Measurements from ENCODE around the gene DCBLD2.

DCBLD2 gene

GRCh38 chr3:98890965-98891910 is 10.3 kb downstream of the DCBLD2 start:
- Histone ChIP-seq H3K4me3 (ENCODE audit: low read length) (no peak overlapping the region), H2AFZ (ENCODE audit: low read depth, low read length) (no peak overlapping the region), H3K27me3 (ENCODE audit: low read depth, low read length) (no peaks in the 10 kb centered on the region), H3K4me2 (ENCODE audit: low read length) (no peak overlapping the region), H3K27ac (ENCODE audit: low read length) (no peak overlapping the region), H3K9me3 (ENCODE audit: insufficient read depth, low read length) (no peaks in the 10 kb centered on the region), H3K36me3 (replicated peaks; ENCODE audit: low read depth, low read length) (no peaks in the 10 kb centered on the region), H4K20me1 (ENCODE audit: insufficient read depth, low read length) (no peaks in the 10 kb centered on the region), H3K79me2 (ENCODE audit: low read length) (no peaks in the 10 kb centered on the region), H3K4me1 (ENCODE audit: low read length) (no peaks in the 10 kb centered on the region), H3K9ac (ENCODE audit: low read length) (no peak overlapping the region)
- TF ChIP-seq EZH2phosphoT487 (IDR thresholded peaks at IDR 0.05; ENCODE audit: low read depth) (no peak), CTCF (IDR thresholded peaks at IDR 0.05; ENCODE audit: low read depth, low read length) (no peak)

GRCh38 chr3:98890181-98890835 is 11.2 kb downstream of the DCBLD2 start:
- Histone ChIP-seq H3K4me3 (ENCODE audit: low read length) (no peak overlapping the region), H3K4me2 (ENCODE audit: low read length) (no peak overlapping the region), H3K9ac (ENCODE audit: low read length) (no peak overlapping the region), H2AFZ (ENCODE audit: low read depth, low read length) (no peak overlapping the region), H3K4me1 (ENCODE audit: low read length) (no peaks in the 10 kb centered on the region), H3K27me3 (ENCODE audit: low read depth, low read length) (no peaks in the 10 kb centered on the region), H3K9me3 (ENCODE audit: insufficient read depth, low read length) (no peaks in the 10 kb centered on the region), H3K36me3 (replicated peaks; ENCODE audit: low read depth, low read length) (no peaks in the 10 kb centered on the region), H3K79me2 (ENCODE audit: low read length) (no peaks in the 10 kb centered on the region), H3K27ac (ENCODE audit: low read length) (no peak overlapping the region), H4K20me1 (ENCODE audit: insufficient read depth, low read length) (no peaks in the 10 kb centered on the region)
- TF ChIP-seq EZH2phosphoT487 (IDR thresholded peaks at IDR 0.05; ENCODE audit: low read depth) (no peak), CTCF (IDR thresholded peaks at IDR 0.05; ENCODE audit: low read depth, low read length) (no peak)

- Histone ChIP-seq H3K4me3 (ENCODE audit: low read length) (no peak overlapping the region), H4K20me1 (ENCODE audit: insufficient read depth, low read length) (no peaks in the 10 kb centered on the region), H3K9me3 (ENCODE audit: insufficient read depth, low read length) (no peaks in the 10 kb centered on the region), H3K79me2 (ENCODE audit: low read length) (no peaks in the 10 kb centered on the region), H3K4me2 (ENCODE audit: low read length) (no peak overlapping the region), H3K27ac (ENCODE audit: low read length) (no peak overlapping the region), H3K4me1 (ENCODE audit: low read length) (no peaks in the 10 kb centered on the region), H2AFZ (ENCODE audit: low read depth, low read length) (no peak overlapping the region), H3K36me3 (replicated peaks; ENCODE audit: low read depth, low read length) (no peaks in the 10 kb centered on the region), H3K27me3 (ENCODE audit: low read depth, low read length) (no peaks in the 10 kb centered on the region), H3K9ac (ENCODE audit: low read length) (no peak overlapping the region)
- no peak for TF ChIP-seq CTCF (IDR thresholded peaks at IDR 0.05; ENCODE audit: low read depth, low read length)
- no peak for TF ChIP-seq EZH2phosphoT487 (IDR thresholded peaks at IDR 0.05; ENCODE audit: low read depth)
Observed at GRCh38 chr3:98887684-98888083, 13.8 kb downstream of the DCBLD2 start.

- Histone ChIP-seq H2AFZ (ENCODE audit: low read depth, low read length) (no peak overlapping the region), H3K27me3 (ENCODE audit: low read depth, low read length) (no peaks in the 10 kb centered on the region), H3K27ac (ENCODE audit: low read length) (no peak overlapping the region), H3K9ac (ENCODE audit: low read length) (no peak overlapping the region), H3K4me3 (ENCODE audit: low read length) (no peak overlapping the region), H4K20me1 (ENCODE audit: insufficient read depth, low read length) (no peaks in the 10 kb centered on the region), H3K4me2 (ENCODE audit: low read length) (no peak overlapping the region), H3K79me2 (ENCODE audit: low read length) (no peaks in the 10 kb centered on the region), H3K4me1 (ENCODE audit: low read length) (no peaks in the 10 kb centered on the region), H3K36me3 (replicated peaks; ENCODE audit: low read depth, low read length) (no peaks in the 10 kb centered on the region), H3K9me3 (ENCODE audit: insufficient read depth, low read length) (no peaks in the 10 kb centered on the region)
- no peak for TF ChIP-seq CTCF (IDR thresholded peaks at IDR 0.05; ENCODE audit: low read depth, low read length)
- no peak for TF ChIP-seq EZH2phosphoT487 (IDR thresholded peaks at IDR 0.05; ENCODE audit: low read depth)
Observed at GRCh38 chr3:98886525-98886924, 15.0 kb downstream of the DCBLD2 start.

All from OCI-LY3 (cell line).